IMR-90 (cell line): ENCODE data around the gene SEPTIN5. TPM values are rescaled to one million over a fixed set of nuclear protein-coding genes. Genes with fewer than 3 reads are reported as not detected.

Source experiments
- ATAC-seq: fragments of 200-7000 bp; cut with Tn5 transposase; 2 replicates; pipeline ENCODE4 v1.9.1; 2020; ENCODE audit warnings: low read depth, mild to moderate bottlenecking, moderate library complexity
- BruUV-seq: library from RNA; stranded (reverse); fragments of 400-500 nt; replicated peaks from 2 replicates; lab custom pipeline; 2021; lab: Mats Ljungman, UMichigan
- CTCF ChIA-PET: fragments of 300-600 bp; formaldehyde crosslinking; extraction: SDS; loops from one replicate; lab custom pipeline; 2021; ENCODE audit warnings: antibody characterized with exemption; lab: Yijun Ruan, JAX
- POLR2A ChIA-PET: fragments of 300-600 bp; sonication (Branson Sonifier 250); formaldehyde crosslinking; loops from one replicate; lab custom pipeline; 2022; ENCODE audit warnings: antibody characterized with exemption; ENCODE audit not compliant: unreplicated experiment; lab: Charles Lee
- DNase-seq: peaks from one replicate; pipeline ENCODE4 v3.0.0; 2013
- H2AFZ ChIP-seq: replicated peaks from 2 replicates; pipeline ENCODE3; 2013; ENCODE audit warnings: low read length, mild to moderate bottlenecking; ENCODE audit not compliant: poor library complexity
- H2AK5ac ChIP-seq: 2 replicates; pipeline ENCODE4 v1.6.1; 2013; ENCODE audit warnings: low read depth, low read length, inconsistent platforms
- H2AK9ac ChIP-seq: replicated peaks from 2 replicates; pipeline ENCODE3; 2013; ENCODE audit warnings: mild to moderate bottlenecking, low read depth, low read length, moderate library complexity; ENCODE audit not compliant: poor library complexity
- H2BK120ac ChIP-seq: 2 replicates; pipeline ENCODE4 v1.6.1; 2013; ENCODE audit warnings: low read depth, low read length, inconsistent platforms
- H2BK15ac ChIP-seq: 3 replicates; pipeline ENCODE4 v1.6.1; 2013; ENCODE audit warnings: low read depth, low read length, inconsistent platforms
- H2BK20ac ChIP-seq: 2 replicates; pipeline ENCODE4 v1.6.1; 2013; ENCODE audit warnings: low read depth, mild to moderate bottlenecking, inconsistent platforms, low read length, moderate library complexity
- H2BK5ac ChIP-seq: 2 replicates; pipeline ENCODE4 v1.6.1; 2013; ENCODE audit warnings: mild to moderate bottlenecking, low read depth, low read length, inconsistent platforms; ENCODE audit not compliant: poor library complexity, severe bottlenecking
- H3K14ac ChIP-seq: replicated peaks from 2 replicates; pipeline ENCODE4 v1.6.1; 2013; ENCODE audit warnings: low read depth, low read length, inconsistent platforms
- H3K18ac ChIP-seq: 2 replicates; pipeline ENCODE4 v1.6.1; 2013; ENCODE audit warnings: low read depth, low read length, control low read depth
- H3K23ac ChIP-seq: 2 replicates; pipeline ENCODE4 v1.6.1; 2013; ENCODE audit warnings: low read depth, low read length, inconsistent platforms
- H3K27ac ChIP-seq: 2 replicates; pipeline ENCODE4 v1.5.1; 2013; ENCODE audit warnings: mild to moderate bottlenecking, control low read depth, low read length; ENCODE audit not compliant: insufficient read depth
- H3K27me3 ChIP-seq: 2 replicates; pipeline ENCODE4 v1.6.1; 2013; ENCODE audit warnings: low read length; ENCODE audit not compliant: control insufficient read depth, insufficient read depth
- H3K36me3 ChIP-seq: 2 replicates; pipeline ENCODE4 v1.6.1; 2013; ENCODE audit warnings: low read length, mixed read lengths; ENCODE audit not compliant: control insufficient read depth, insufficient read depth
- H3K4ac ChIP-seq: 2 replicates; pipeline ENCODE4 v1.6.1; 2013; ENCODE audit warnings: low read depth, low read length, inconsistent platforms
- H3K4me1 ChIP-seq: 2 replicates; pipeline ENCODE4 v1.6.1; 2013; ENCODE audit warnings: low read length, mixed read lengths; ENCODE audit not compliant: control insufficient read depth, insufficient read depth
- H3K4me2 ChIP-seq: 2 replicates; pipeline ENCODE4 v1.6.1; 2013; ENCODE audit warnings: low read depth, mild to moderate bottlenecking, control low read depth, low read length, moderate library complexity
- H3K4me3 ChIP-seq: 2 replicates; pipeline ENCODE4 v1.5.1; 2013; ENCODE audit warnings: low read depth, mild to moderate bottlenecking, control low read depth, low read length, moderate library complexity; ENCODE audit not compliant: insufficient read depth
- H3K56ac ChIP-seq: 2 replicates; pipeline ENCODE4 v1.6.1; 2013; ENCODE audit warnings: low read length, inconsistent platforms; ENCODE audit not compliant: insufficient read depth; ENCODE audit errors: extremely low read depth
- H3K79me1 ChIP-seq, 2 experiments: 2 replicates each; pipeline ENCODE4 v1.6.1; 2013; ENCODE audit warnings: low read length in 2 of 2, inconsistent platforms in 1 of 2, low read depth in 1 of 2
- H3K9ac ChIP-seq: 2 replicates; pipeline ENCODE4 v1.6.1; 2013; ENCODE audit warnings: low read depth, low read length, control low read depth
- H3K9me1 ChIP-seq: 2 replicates; pipeline ENCODE4 v1.6.1; 2013; ENCODE audit warnings: low read length, inconsistent platforms; ENCODE audit not compliant: insufficient read depth
- H3K9me3 ChIP-seq: 2 replicates; pipeline ENCODE4 v1.6.1; 2013; ENCODE audit warnings: low read length; ENCODE audit not compliant: control insufficient read depth, insufficient read depth
- H4K20me1 ChIP-seq: 2 replicates; pipeline ENCODE4 v1.6.1; 2013; ENCODE audit warnings: low read length, inconsistent platforms; ENCODE audit not compliant: insufficient read depth
- H4K5ac ChIP-seq: 2 replicates; pipeline ENCODE4 v1.6.1; 2013; ENCODE audit warnings: mild to moderate bottlenecking, low read depth, low read length, control low read depth
- H4K8ac ChIP-seq, 2 experiments: 2 replicates each; pipeline ENCODE4 v1.6.1; 2013; ENCODE audit warnings: low read depth in 2 of 2, low read length in 2 of 2, control low read depth in 1 of 2, inconsistent platforms in 1 of 2
- H4K91ac ChIP-seq: 2 replicates; pipeline ENCODE4 v1.6.1; 2013; ENCODE audit warnings: low read depth, low read length, inconsistent platforms; ENCODE audit not compliant: insufficient read depth
- BHLHE40 ChIP-seq: fragments of 150-350 bp; IDR thresholded peaks from 2 replicates; pipeline ENCODE4 v1.6.1; 2016; ENCODE audit warnings: mild to moderate bottlenecking, low read depth, low read length
- FOS ChIP-seq: fragments of 150-350 bp; IDR thresholded peaks from 2 replicates; pipeline ENCODE4 v1.6.1; 2016; ENCODE audit warnings: low read depth, low read length
- MAFK ChIP-seq: IDR thresholded peaks from 2 replicates; pipeline ENCODE4 v1.6.1; 2012; ENCODE audit warnings: low read depth, low read length, improper control_type of control experiment
- NFE2L2 ChIP-seq: fragments of 150-350 bp; IDR thresholded peaks from 2 replicates; pipeline ENCODE4 v1.6.1; 2016; ENCODE audit warnings: low read depth, mild to moderate bottlenecking, low read length
- POLR2A ChIP-seq: IDR thresholded peaks from 2 replicates; pipeline ENCODE4 v1.6.1; 2012; ENCODE audit warnings: mild to moderate bottlenecking, low read depth, low read length
- RAD21 ChIP-seq: IDR thresholded peaks from 2 replicates; pipeline ENCODE4 v1.6.1; 2012; ENCODE audit warnings: low read length, improper control_type of control experiment
- RCOR1 ChIP-seq: IDR thresholded peaks from 2 replicates; pipeline ENCODE4 v1.6.1; 2012; ENCODE audit warnings: mild to moderate bottlenecking, low read length, improper control_type of control experiment; ENCODE audit not compliant: insufficient replicate concordance
- SMC3 ChIP-seq: fragments of 150-350 bp; IDR thresholded peaks from 2 replicates; pipeline ENCODE4 v1.6.1; 2016; ENCODE audit warnings: low read depth, mild to moderate bottlenecking, antibody characterized with exemption, low read length, moderate library complexity
- WGBS, 2 experiments: methylation state at CpG; one replicate each; pipeline versions ENCODE4 v1.1.5 to v1.1.7; 2013; ENCODE audit warnings: missing lambda C conversion rate in 2 of 2; ENCODE audit not compliant: insufficient read length in 1 of 2; ENCODE audit errors: extremely low coverage in 2 of 2; 5-methylcytosine and 5-hydroxymethylcytosine counted together
- dilution Hi-C: fragments of 300-500 bp; cut with HindIII; formaldehyde crosslinking; loops from one replicate; pipeline ENCODE4 v1.14.3; 2018; ENCODE audit warnings: low sequenced_read_pairs; ENCODE audit not compliant: unreplicated experiment
- in situ Hi-C: fragments of 300-500 bp; cut with MboI; formaldehyde crosslinking; loops from 3 replicates; pipeline ENCODE4 v1.14.3; 2019; ENCODE audit warnings: low sequenced_read_pairs, inconsistent platforms, mixed read lengths
- intact Hi-C: fragments of 100-400 bp; cut with micrococcal nuclease; formaldehyde crosslinking; loops from 2 replicates; pipeline ENCODE4 v1.10.0; 2022
- polyA plus RNA-seq, 3 experiments: library from polyadenylated mRNA; depleted of rRNA; stranded (reverse); fragments of >200 nt; gene quantifications; 2 replicates each; pipeline ENCODE4 v1.2.3, GENCODE V29; 2012; ENCODE audit warnings: low replicate concordance in 1 of 3
- total RNA-seq: library from RNA; depleted of rRNA; stranded (reverse); fragments of >200 nt; gene quantifications from 2 replicates; pipeline ENCODE4 v1.2.3, GENCODE V29; 2012
- TF ChIP-seq, protein P1 (sequence below): fragments of 150-350 bp; IDR thresholded peaks from 2 replicates; pipeline ENCODE4 v1.6.1; 2016; ENCODE audit warnings: low read depth, mild to moderate bottlenecking, low read length, moderate library complexity, borderline replicate concordance

The SEPTIN5 gene
- total and polyA plus RNA-seq, 2 of the 4 experiments (the other 2 are of a cell fraction) = 16.8 to 20.7 TPM

DNA sequence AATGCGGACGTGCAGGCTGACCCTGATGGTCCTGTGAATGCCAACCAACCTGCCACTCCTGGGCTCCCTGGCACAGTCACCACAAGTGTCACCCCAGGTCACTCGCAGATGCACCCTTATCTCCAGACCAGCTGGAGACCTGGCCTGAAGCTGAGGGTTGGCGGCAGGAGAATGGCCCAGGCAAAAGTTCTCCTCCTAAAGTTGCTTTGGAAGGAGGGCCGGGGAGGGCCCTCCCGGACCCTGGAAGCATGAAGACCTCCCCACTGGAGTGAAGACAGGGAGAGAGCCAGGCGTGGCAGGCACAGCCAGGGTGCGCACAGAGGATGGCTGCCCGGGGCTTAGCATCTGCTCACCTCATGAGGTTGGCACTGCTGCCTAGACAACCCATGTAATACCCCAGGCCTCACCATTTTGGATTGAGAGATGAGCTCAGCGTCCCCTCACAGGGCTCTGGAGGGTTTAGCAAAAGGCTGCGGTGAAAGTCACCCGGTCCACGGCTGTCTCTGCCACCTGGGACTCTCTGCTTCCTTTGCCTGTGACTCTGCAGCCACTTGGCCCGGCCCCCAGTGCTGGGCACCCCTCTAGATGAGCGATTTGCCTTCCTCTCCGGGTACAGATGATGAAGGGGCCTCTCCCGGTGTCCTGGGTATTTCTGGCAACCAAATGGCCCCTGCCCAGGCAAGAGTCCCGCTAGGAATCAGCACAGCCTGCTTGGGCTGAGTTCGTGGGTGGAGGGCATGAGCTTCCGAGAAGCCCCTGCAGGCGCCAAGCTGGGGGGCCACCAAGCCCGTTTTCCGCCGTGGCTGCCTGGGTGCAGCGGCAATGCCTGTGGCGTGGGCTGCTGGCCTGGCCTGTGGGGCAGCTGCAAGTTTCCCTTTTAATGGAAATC, 48.3 kb upstream of the SEPTIN5 start:
- Histone ChIP-seq H3K56ac (no peak overlapping the region), H2BK15ac (no peak overlapping the region), H3K14ac (peak overlapping the region; percentile 21; the same call in 1 of the 2 replicates), H3K4me2 (no peak overlapping the region), H2AFZ (peak overlapping the region; percentile 76), H2BK120ac (peak overlapping the region; percentile 75), H3K9me1 (0 out of 2 replicates have a peak, but pooled peaks cover 6% of the 10 kb centered on the region), H4K5ac (peak overlapping the region; percentile 20; the same call in 1 of the 2 replicates), H3K4ac (peak overlapping the region; percentile 56), H3K18ac (peak overlapping the region; percentile 30; the same call in 1 of the 2 replicates), H3K4me1 (peaks cover 24% of the 10 kb centered on the region), H4K8ac (no peak overlapping the region), H3K36me3 (no peaks in the 10 kb centered on the region), H2AK9ac (peak overlapping the region; percentile 57), H3K4me3 (no peak overlapping the region), H4K20me1 (no peaks in the 10 kb centered on the region), H3K27ac (peak overlapping the region; percentile 5; the same call in 1 of the 2 replicates), H2BK5ac (no peak overlapping the region), H3K23ac (0 out of 2 replicates have a peak overlapping the region, but pooled peaks have one; percentile 33), H3K27me3 (peaks cover 2% of the 10 kb centered on the region; the same call in 1 of the 2 replicates), H3K79me1 (no peaks in the 10 kb centered on the region), H2AK5ac (peak overlapping the region; percentile 63; the same call in 1 of the 2 replicates), H2BK20ac (peak overlapping the region; percentile 52), H4K91ac (peak overlapping the region; percentile 55; the same call in 1 of the 2 replicates), H3K9me3 (peaks cover 2% of the 10 kb centered on the region), H3K9ac (no peak overlapping the region)
- in situ Hi-C loops = no loop called here
- ATAC-seq (peak; percentile 8), DNase-seq (no peak)
- BruUV-seq = no TSS peak
- POLR2A ChIA-PET = no interaction called here
- dilution Hi-C loops = no loop called here
- WGBS, 2 experiments = 77% methylated on average over 6 of the region's 26 CpGs; no CpG with 5 or more reads in 1 of the 2 experiments
- CTCF ChIA-PET = no interaction called here
- intact Hi-C loops = no loop called here
- TF ChIP-seq BHLHE40 = no peak
- no peak for TF ChIP-seq NFE2L2
- TF ChIP-seq POLR2A = no peak
- TF ChIP-seq FOS = no peak
- TF ChIP-seq, protein P1, sequence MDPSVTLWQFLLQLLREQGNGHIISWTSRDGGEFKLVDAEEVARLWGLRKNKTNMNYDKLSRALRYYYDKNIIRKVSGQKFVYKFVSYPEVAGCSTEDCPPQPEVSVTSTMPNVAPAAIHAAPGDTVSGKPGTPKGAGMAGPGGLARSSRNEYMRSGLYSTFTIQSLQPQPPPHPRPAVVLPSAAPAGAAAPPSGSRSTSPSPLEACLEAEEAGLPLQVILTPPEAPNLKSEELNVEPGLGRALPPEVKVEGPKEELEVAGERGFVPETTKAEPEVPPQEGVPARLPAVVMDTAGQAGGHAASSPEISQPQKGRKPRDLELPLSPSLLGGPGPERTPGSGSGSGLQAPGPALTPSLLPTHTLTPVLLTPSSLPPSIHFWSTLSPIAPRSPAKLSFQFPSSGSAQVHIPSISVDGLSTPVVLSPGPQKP = no peak
- TF ChIP-seq RCOR1 = no peak
- no peak for TF ChIP-seq MAFK
- no peak for TF ChIP-seq RAD21
- no peak for TF ChIP-seq SMC3
